Mesenchymal stem cell (in vitro differentiated cells and primary cell): ENCODE results near the gene SHISA7.

Experiments
- DNase-seq: peaks from one replicate; pipeline ENCODE4 v3.0.0-alpha.2; 2013
- H2AFZ ChIP-seq: one replicate; pipeline ENCODE4 v1.6.1; 2013; ENCODE audit warnings: low read depth, mild to moderate bottlenecking, control low read depth, inconsistent platforms, low read length, moderate library complexity
- H2AK5ac ChIP-seq: 2 replicates; pipeline ENCODE4 v1.6.1; 2013; ENCODE audit warnings: low read length, moderate library complexity, mild to moderate bottlenecking, inconsistent platforms; ENCODE audit not compliant: severe bottlenecking
- H2BK120ac ChIP-seq: one replicate; pipeline ENCODE4 v1.6.1; 2013; ENCODE audit warnings: low read depth, mild to moderate bottlenecking, inconsistent platforms, low read length, moderate library complexity
- H2BK12ac ChIP-seq, 2 experiments: one replicate each; pipeline ENCODE4 v1.6.1; 2013; ENCODE audit warnings: inconsistent platforms in 2 of 2, low read length in 2 of 2, mild to moderate bottlenecking in 2 of 2, moderate library complexity in 2 of 2, control low read depth in 1 of 2
- H2BK15ac ChIP-seq: one replicate; pipeline ENCODE4 v1.6.1; 2013; ENCODE audit warnings: mild to moderate bottlenecking, low read depth, inconsistent platforms; ENCODE audit not compliant: poor library complexity, severe bottlenecking
- H2BK5ac ChIP-seq: 2 replicates; pipeline ENCODE4 v1.6.1; 2013; ENCODE audit warnings: low read depth, mild to moderate bottlenecking, low read length, control low read depth, inconsistent platforms; ENCODE audit not compliant: poor library complexity, severe bottlenecking
- H3K14ac ChIP-seq, 2 experiments: one replicate each; pipeline ENCODE4 v1.6.1; 2013; ENCODE audit warnings: inconsistent platforms in 2 of 2, low read length in 2 of 2, control low read depth in 1 of 2, mild to moderate bottlenecking in 1 of 2, moderate library complexity in 1 of 2
- H3K18ac ChIP-seq, 2 experiments: one replicate each; pipeline ENCODE4 v1.6.1; 2013; ENCODE audit warnings: inconsistent platforms in 2 of 2, low read length in 2 of 2, control low read depth in 1 of 2, low read depth in 1 of 2, mild to moderate bottlenecking in 1 of 2
- H3K23ac ChIP-seq, 2 experiments: one replicate each; pipeline ENCODE4 v1.6.1; 2013; ENCODE audit warnings: inconsistent platforms in 2 of 2, low read length in 2 of 2, mild to moderate bottlenecking in 2 of 2, moderate library complexity in 2 of 2, control low read depth in 1 of 2
- H3K27ac ChIP-seq: 2 replicates; pipeline ENCODE4 v1.5.1; 2013; ENCODE audit warnings: mild to moderate bottlenecking, moderate library complexity, low read length, control low read depth, inconsistent platforms; ENCODE audit not compliant: poor library complexity, severe bottlenecking
- H3K27me3 ChIP-seq, 2 experiments: 2 replicates each; pipeline versions ENCODE4 v1.6.1 to v1.7.0; 2013; ENCODE audit warnings: low read length in 2 of 2, mild to moderate bottlenecking in 2 of 2, moderate library complexity in 2 of 2, control low read depth in 1 of 2, inconsistent platforms in 1 of 2; ENCODE audit not compliant: control insufficient read depth in 1 of 2, insufficient read depth in 1 of 2
- H3K36me3 ChIP-seq, 2 experiments: 2 replicates each; pipeline versions ENCODE4 v1.6.1 to v1.7.0; 2013; ENCODE audit warnings: low read length in 2 of 2, control low read depth in 1 of 2, inconsistent platforms in 1 of 2, low read depth in 1 of 2, mild to moderate bottlenecking in 1 of 2; ENCODE audit not compliant: insufficient read depth in 2 of 2, control insufficient read depth in 1 of 2
- H3K4ac ChIP-seq, 2 experiments: one replicate each; pipeline ENCODE4 v1.6.1; 2013; ENCODE audit warnings: inconsistent platforms in 2 of 2, low read length in 2 of 2, mild to moderate bottlenecking in 2 of 2, moderate library complexity in 2 of 2, control low read depth in 1 of 2, low read depth in 1 of 2
- H3K4me1 ChIP-seq: 2 replicates; pipeline ENCODE4 v1.6.1; 2013; ENCODE audit warnings: low read depth, low read length, control low read depth; ENCODE audit not compliant: control insufficient read depth, insufficient read depth
- H3K4me2 ChIP-seq: 2 replicates; pipeline ENCODE4 v1.6.1; 2013; ENCODE audit warnings: low read length, mild to moderate bottlenecking, inconsistent platforms; ENCODE audit not compliant: poor library complexity, severe bottlenecking
- H3K4me3 ChIP-seq, 2 experiments: 2 replicates each; pipeline versions ENCODE4 v1.5.1 to v1.7.0; 2013; ENCODE audit warnings: low read length in 2 of 2, mild to moderate bottlenecking in 2 of 2, control low read depth in 1 of 2, low read depth in 1 of 2; ENCODE audit not compliant: insufficient read depth in 1 of 2
- H3K79me1 ChIP-seq: replicated peaks from 2 replicates; pipeline ENCODE4 v1.6.1; 2013; ENCODE audit warnings: mild to moderate bottlenecking, control low read depth, low read length, inconsistent platforms; ENCODE audit not compliant: poor library complexity, severe bottlenecking
- H3K9ac ChIP-seq: 2 replicates; pipeline ENCODE4 v1.7.0; 2013; ENCODE audit warnings: mild to moderate bottlenecking, low read length, moderate library complexity
- H3K9me3 ChIP-seq: 2 replicates; pipeline ENCODE4 v1.7.0; 2013; ENCODE audit warnings: mild to moderate bottlenecking, low read length; ENCODE audit not compliant: control insufficient read depth
- H4K8ac ChIP-seq: one replicate; pipeline ENCODE4 v1.6.1; 2013; ENCODE audit warnings: inconsistent platforms, mild to moderate bottlenecking, low read length, moderate library complexity
- H4K91ac ChIP-seq: one replicate; pipeline ENCODE4 v1.6.1; 2013; ENCODE audit warnings: mild to moderate bottlenecking, low read length, inconsistent platforms
- WGBS: methylation state at CpG from one replicate; pipeline ENCODE4 v1.1.7; 2013; ENCODE audit warnings: mixed read lengths; 5-methylcytosine and 5-hydroxymethylcytosine counted together

The SHISA7 gene

GRCh38 chr19:55443824-55444480 lies 852 bp upstream of the SHISA7 start:
- Histone ChIP-seq H3K4ac (no peak overlapping the region), H3K79me1 (no peaks in the 10 kb centered on the region), H3K27ac (no peak overlapping the region), H3K27me3 (peaks cover 79% of the 10 kb centered on the region in 2 experiments), H3K36me3 (peaks cover 0 to 2% of the 10 kb centered on the region in 2 experiments), H2BK12ac (no peak overlapping the region), H3K14ac (no peak overlapping the region), H3K18ac (no peak overlapping the region), H3K4me2 (no peak overlapping the region), H2BK15ac (no peak overlapping the region), H2BK120ac (no peak overlapping the region), H3K9ac (no peak overlapping the region), H4K91ac (no peak overlapping the region), H2BK5ac (no peak overlapping the region), H3K4me3 (no peak overlapping the region), H4K8ac (no peak overlapping the region), H2AK5ac (no peak overlapping the region), H3K9me3 (no peaks in the 10 kb centered on the region), H2AFZ (no peak overlapping the region), H3K4me1 (peaks cover 23% of the 10 kb centered on the region), H3K23ac (no peak overlapping the region)
- no peak for DNase-seq
- 46% methylated on average over 17 of the region's 18 CpGs for WGBS

GRCh38 chr19:55442372-55442961 lies 633 bp downstream of the SHISA7 start:
- Histone ChIP-seq H3K27me3 (peaks cover 77 to 81% of the 10 kb centered on the region in 2 experiments), H2AK5ac (no peak overlapping the region), H3K4me1 (peaks cover 16% of the 10 kb centered on the region), H2BK5ac (no peak overlapping the region), H4K91ac (no peak overlapping the region), H3K23ac (no peak overlapping the region), H3K9ac (no peak overlapping the region), H2BK15ac (no peak overlapping the region), H3K4ac (no peak overlapping the region), H3K4me3 (no peak overlapping the region), H3K9me3 (no peaks in the 10 kb centered on the region), H2BK12ac (no peak overlapping the region), H3K36me3 (peaks cover 0 to 2% of the 10 kb centered on the region in 2 experiments), H3K14ac (no peak overlapping the region), H2BK120ac (no peak overlapping the region), H2AFZ (no peak overlapping the region), H3K79me1 (no peaks in the 10 kb centered on the region), H3K4me2 (no peak overlapping the region), H3K27ac (no peak overlapping the region), H4K8ac (no peak overlapping the region), H3K18ac (no peak overlapping the region)
- 2% methylated on average over 53 of the region's 72 CpGs for WGBS
- DNase-seq: no peak

- Histone ChIP-seq H3K9ac (no peak overlapping the region), H3K4me3 (no peak overlapping the region), H3K9me3 (no peaks in the 10 kb centered on the region), H2BK12ac (no peak overlapping the region), H2BK5ac (no peak overlapping the region), H3K4me1 (peaks cover 17% of the 10 kb centered on the region), H3K27me3 (peaks cover 70 to 81% of the 10 kb centered on the region in 2 experiments), H4K91ac (no peak overlapping the region), H3K79me1 (no peaks in the 10 kb centered on the region), H2AK5ac (no peak overlapping the region), H3K4ac (no peak overlapping the region), H2BK15ac (no peak overlapping the region), H3K23ac (no peak overlapping the region), H2AFZ (no peak overlapping the region), H3K18ac (no peak overlapping the region), H3K36me3 (peaks cover 0 to 2% of the 10 kb centered on the region in 2 experiments), H3K27ac (no peak overlapping the region), H2BK120ac (no peak overlapping the region), H4K8ac (no peak overlapping the region), H3K4me2 (no peak overlapping the region), H3K14ac (no peak overlapping the region)
- no peak for DNase-seq
- 6% methylated on average over 21 of the region's 39 CpGs for WGBS
Observed at GRCh38 chr19:55441692-55442321, 1.3 kb downstream of the SHISA7 start.

- H3K9me3 ChIP-seq: no peaks in the 10 kb centered on the region
- H3K23ac ChIP-seq: no peak overlapping the region
- H2BK15ac ChIP-seq: no peak overlapping the region
- H2BK5ac ChIP-seq: no peak overlapping the region
- H3K4ac ChIP-seq: no peak overlapping the region
- WGBS: 7% methylated on average over 21 of the region's 21 CpGs
- no peak overlapping the region for H3K18ac ChIP-seq
- H3K4me1 ChIP-seq: peaks cover 17% of the 10 kb centered on the region
- no peak overlapping the region for H2BK12ac ChIP-seq
- no peak overlapping the region for H3K14ac ChIP-seq
- H4K8ac ChIP-seq: no peak overlapping the region
- H2BK120ac ChIP-seq: no peak overlapping the region
- no peak overlapping the region for H4K91ac ChIP-seq
- no peak overlapping the region for H3K4me2 ChIP-seq
- H2AFZ ChIP-seq: no peak overlapping the region
- H2AK5ac ChIP-seq: no peak overlapping the region
- no peak for DNase-seq
- H3K36me3 ChIP-seq: peaks cover 0 to 2% of the 10 kb centered on the region in 2 experiments
- H3K27me3 ChIP-seq: peaks cover 68 to 79% of the 10 kb centered on the region in 2 experiments
- no peak overlapping the region for H3K4me3 ChIP-seq
- no peaks in the 10 kb centered on the region for H3K79me1 ChIP-seq
- no peak overlapping the region for H3K27ac ChIP-seq
- H3K9ac ChIP-seq: no peak overlapping the region
Observed at GRCh38 chr19:55441319-55441691, 1.8 kb downstream of the SHISA7 start.
